ENCODE data around the gene CCDC181. TPM values are rescaled to one million over a fixed set of nuclear protein-coding genes. Genes with fewer than 3 reads are reported as not detected.

CCDC181 gene
- total RNA-seq, 1 experiment from 2014 or later = 2.9 TPM

DNA sequence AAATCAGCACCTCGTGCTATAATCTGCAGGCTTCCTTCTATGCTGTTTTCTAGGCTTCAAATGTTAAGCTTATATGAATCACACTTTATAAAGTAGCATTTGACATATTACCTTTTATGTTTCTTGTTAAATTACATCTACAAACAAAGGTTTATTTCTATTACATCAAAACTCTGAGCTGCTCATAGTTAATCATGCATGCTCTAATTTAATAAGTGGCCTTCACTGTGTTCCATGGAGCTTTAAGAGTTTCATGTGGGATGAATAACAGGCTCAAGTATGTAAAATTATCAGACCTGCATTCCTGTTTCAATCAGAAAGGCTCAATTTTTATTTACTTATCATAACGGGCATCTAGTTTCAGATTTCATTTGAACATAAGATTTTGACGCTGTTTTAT is 45.5 kb upstream of the CCDC181 start:
- H3K9ac ChIP-seq (ENCODE audit: extremely low read depth, insufficient read length, low read length) = no peak overlapping the region
- Mint-ChIP-seq H3K27me3 (ENCODE audit: low read depth) (no peaks in the 10 kb centered on the region), H3K4me1 (peaks cover 4 to 5% of the 10 kb centered on the region in 2 experiments; a peak in 3 of 4 replicates), H3K27ac (no peak overlapping the region), H3K36me3 (ENCODE audit: insufficient read depth in 1 of 3, low read depth in 3 of 3) (peaks cover 14 to 18% (median 18%) of the 10 kb centered on the region in 3 experiments; a peak in 6 of 7 replicates), H3K4me3 (no peak overlapping the region), H3K9me3 (no peaks in the 10 kb centered on the region)
- H4K5ac ChIP-seq (ENCODE audit: insufficient read length, low read depth, low read length) = no peak overlapping the region
- no peak overlapping the region for H3T11ph ChIP-seq (ENCODE audit: low read length)
- H3K14ac ChIP-seq (ENCODE audit: insufficient read depth, low read length) = no peak overlapping the region
- peaks cover 2% of the 10 kb centered on the region for H3K79me1 ChIP-seq (ENCODE audit: insufficient read depth, low read depth, low read length, poor library complexity, severe bottlenecking)
- TF ChIP-seq, protein P1, sequence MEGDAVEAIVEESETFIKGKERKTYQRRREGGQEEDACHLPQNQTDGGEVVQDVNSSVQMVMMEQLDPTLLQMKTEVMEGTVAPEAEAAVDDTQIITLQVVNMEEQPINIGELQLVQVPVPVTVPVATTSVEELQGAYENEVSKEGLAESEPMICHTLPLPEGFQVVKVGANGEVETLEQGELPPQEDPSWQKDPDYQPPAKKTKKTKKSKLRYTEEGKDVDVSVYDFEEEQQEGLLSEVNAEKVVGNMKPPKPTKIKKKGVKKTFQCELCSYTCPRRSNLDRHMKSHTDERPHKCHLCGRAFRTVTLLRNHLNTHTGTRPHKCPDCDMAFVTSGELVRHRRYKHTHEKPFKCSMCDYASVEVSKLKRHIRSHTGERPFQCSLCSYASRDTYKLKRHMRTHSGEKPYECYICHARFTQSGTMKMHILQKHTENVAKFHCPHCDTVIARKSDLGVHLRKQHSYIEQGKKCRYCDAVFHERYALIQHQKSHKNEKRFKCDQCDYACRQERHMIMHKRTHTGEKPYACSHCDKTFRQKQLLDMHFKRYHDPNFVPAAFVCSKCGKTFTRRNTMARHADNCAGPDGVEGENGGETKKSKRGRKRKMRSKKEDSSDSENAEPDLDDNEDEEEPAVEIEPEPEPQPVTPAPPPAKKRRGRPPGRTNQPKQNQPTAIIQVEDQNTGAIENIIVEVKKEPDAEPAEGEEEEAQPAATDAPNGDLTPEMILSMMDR (conservative IDR thresholded peaks at IDR 0.05) = no peak
- H2BK20ac ChIP-seq (ENCODE audit: low read depth, low read length, poor library complexity, severe bottlenecking) = no peak overlapping the region
- H3K27ac ChIP-seq (ENCODE audit: insufficient read length, low read depth, low read length) = no peak overlapping the region
- no peak overlapping the region for H4K91ac ChIP-seq (ENCODE audit: insufficient read length, low read depth, low read length)
- H2BK15ac ChIP-seq (ENCODE audit: low read depth, low read length) = no peak overlapping the region
- no CpG with 5 or more reads among the region's 3 CpGs for WGBS (ENCODE audit: extremely low coverage, insufficient read length, low lambda C conversion rate)
- no peak overlapping the region for H3K4me2 ChIP-seq (ENCODE audit: insufficient read depth, insufficient read length, low read length)
- H3K9me3 ChIP-seq (ENCODE audit: control insufficient read depth, low read depth, low read length) = no peaks in the 10 kb centered on the region
- no peaks in the 10 kb centered on the region; the same call in 1 of the 2 replicates for H3K4me1 ChIP-seq (ENCODE audit: insufficient read depth, low read length)
- H3K79me2 ChIP-seq (ENCODE audit: insufficient read depth, low read length) = no peaks in the 10 kb centered on the region; the same call in 1 of the 2 replicates
- H3K27me3 ChIP-seq (ENCODE audit: insufficient read depth, low read length) = no peaks in the 10 kb centered on the region
- H2BK5ac ChIP-seq (ENCODE audit: insufficient read length, low read length) = no peak overlapping the region
- H4K8ac ChIP-seq (replicated peaks; ENCODE audit: insufficient read length, low read depth, low read length) = no peak overlapping the region
- H3K23ac ChIP-seq (ENCODE audit: insufficient read length, low read depth, low read length) = no peak overlapping the region
- H4K20me1 ChIP-seq (ENCODE audit: control insufficient read depth, insufficient read depth, insufficient read length) = no peaks in the 10 kb centered on the region
- no peak overlapping the region for H2AFZ ChIP-seq (ENCODE audit: low read length)
- no peak for DNase-seq
- H2AK5ac ChIP-seq (ENCODE audit: insufficient read length, low read length) = no peak overlapping the region
- H3K23me2 ChIP-seq (ENCODE audit: insufficient read length, low read depth, low read length, poor library complexity, severe bottlenecking) = no peaks in the 10 kb centered on the region
- H2BK12ac ChIP-seq (ENCODE audit: insufficient read length, low read depth, low read length) = no peak overlapping the region
- H3K4ac ChIP-seq (ENCODE audit: low read depth, low read length) = no peak overlapping the region
- no peak overlapping the region for H3K18ac ChIP-seq (ENCODE audit: insufficient read length, low read depth, low read length)
- H2BK120ac ChIP-seq (ENCODE audit: low read depth, low read length, poor library complexity, severe bottlenecking) = no peak overlapping the region
- H3K56ac ChIP-seq (ENCODE audit: insufficient read length, low read depth, low read length) = no peak overlapping the region

All from H9 (cell line).